Neuronal stem cell (in vitro differentiated cells): ENCODE measurements around the gene CFAP61.

Experiments used
- DNase-seq: peaks from one replicate; pipeline ENCODE4 v3.0.0-alpha.2; 2013; ENCODE audit warnings: low spot score
- H2AFZ ChIP-seq: one replicate; pipeline ENCODE4 v1.6.1; 2013; ENCODE audit warnings: mild to moderate bottlenecking, low read length, inconsistent platforms
- H2AK5ac ChIP-seq: 2 replicates; pipeline ENCODE4 v1.6.1; 2013; ENCODE audit warnings: low read depth, mild to moderate bottlenecking, inconsistent platforms, low read length, moderate library complexity, mixed read lengths
- H2BK120ac ChIP-seq: 2 replicates; pipeline ENCODE4 v1.6.1; 2013; ENCODE audit warnings: low read depth, mild to moderate bottlenecking, inconsistent platforms, low read length, moderate library complexity, mixed read lengths
- H2BK12ac ChIP-seq: one replicate; pipeline ENCODE4 v1.6.1; 2013; ENCODE audit warnings: low read length, inconsistent platforms
- H2BK15ac ChIP-seq: 2 replicates; pipeline ENCODE4 v1.6.1; 2013; ENCODE audit warnings: mild to moderate bottlenecking, low read length, inconsistent platforms, mixed read lengths
- H2BK5ac ChIP-seq: one replicate; pipeline ENCODE4 v1.6.1; 2013; ENCODE audit warnings: inconsistent platforms, mild to moderate bottlenecking, low read length, moderate library complexity
- H3K14ac ChIP-seq: one replicate; pipeline ENCODE4 v1.6.1; 2013; ENCODE audit warnings: low read length, inconsistent platforms
- H3K18ac ChIP-seq: 2 replicates; pipeline ENCODE4 v1.6.1; 2013; ENCODE audit warnings: low read length, inconsistent platforms
- H3K23ac ChIP-seq: 2 replicates; pipeline ENCODE4 v1.6.1; 2013; ENCODE audit warnings: low read depth, mild to moderate bottlenecking, mixed read lengths, low read length, inconsistent platforms; ENCODE audit not compliant: poor library complexity
- H3K27ac ChIP-seq: replicated peaks from 3 replicates; pipeline ENCODE4 v1.5.1; 2013; ENCODE audit warnings: low read length, inconsistent platforms
- H3K27me3 ChIP-seq, 3 experiments: 2 replicates each; pipeline ENCODE4 v1.6.1; 2013; ENCODE audit warnings: low read length in 3 of 3, mild to moderate bottlenecking in 2 of 3, inconsistent platforms in 1 of 3, low read depth in 1 of 3, mixed read lengths in 1 of 3, moderate library complexity in 1 of 3; ENCODE audit not compliant: control insufficient read depth in 3 of 3, insufficient read depth in 3 of 3
- H3K36me3 ChIP-seq, 2 donors: replicated peaks in 1 of 2; 2 replicates each; pipeline ENCODE4 v1.6.1; 2013; ENCODE audit warnings: low read length in 2 of 2; ENCODE audit not compliant: control insufficient read depth in 2 of 2, insufficient read depth in 2 of 2
- H3K4ac ChIP-seq: 2 replicates; pipeline ENCODE4 v1.6.1; 2013; ENCODE audit warnings: inconsistent platforms, mild to moderate bottlenecking, low read length, moderate library complexity
- H3K4me1 ChIP-seq, 2 donors: 1 replicate in 1 of 2; 2 replicates in 1 of 2; pipeline ENCODE4 v1.6.1; 2013; ENCODE audit warnings: low read length in 2 of 2, low read depth in 1 of 2; ENCODE audit not compliant: control insufficient read depth in 2 of 2, insufficient read depth in 1 of 2
- H3K4me2 ChIP-seq: one replicate; pipeline ENCODE4 v1.6.1; 2013; ENCODE audit warnings: mild to moderate bottlenecking, low read length, inconsistent platforms; ENCODE audit not compliant: insufficient read depth, poor library complexity, severe bottlenecking
- H3K4me3 ChIP-seq, 2 donors: 2 replicates each; pipeline ENCODE4 v1.5.1; 2013; ENCODE audit warnings: low read length in 2 of 2, mild to moderate bottlenecking in 2 of 2, inconsistent platforms in 1 of 2, moderate library complexity in 1 of 2
- H3K79me1 ChIP-seq: one replicate; pipeline ENCODE4 v1.6.1; 2013; ENCODE audit warnings: low read depth, mild to moderate bottlenecking, inconsistent platforms, low read length, moderate library complexity
- H3K9ac ChIP-seq: one replicate; pipeline ENCODE4 v1.6.1; 2013; ENCODE audit warnings: mild to moderate bottlenecking, low read depth, low read length, inconsistent platforms; ENCODE audit not compliant: poor library complexity
- H3K9me3 ChIP-seq, 2 donors: replicated peaks in 1 of 2; 2 replicates each; pipeline versions ENCODE3 to v1.6.1; 2013; ENCODE audit warnings: low read length in 2 of 2, mild to moderate bottlenecking in 2 of 2, inconsistent platforms in 1 of 2, low read depth in 1 of 2, mixed read lengths in 1 of 2, moderate library complexity in 1 of 2; ENCODE audit not compliant: control insufficient read depth in 2 of 2, insufficient read depth in 1 of 2
- H4K8ac ChIP-seq: one replicate; pipeline ENCODE4 v1.6.1; 2013; ENCODE audit warnings: low read depth, mild to moderate bottlenecking, inconsistent platforms, low read length, moderate library complexity
- H4K91ac ChIP-seq: one replicate; pipeline ENCODE4 v1.6.1; 2013; ENCODE audit warnings: low read length, low read depth, mild to moderate bottlenecking, inconsistent platforms; ENCODE audit not compliant: poor library complexity
- WGBS, 2 donors: extraction: QIAGEN DNeasy Blood & Tissue Kit; methylation state at CpG; one replicate each; pipeline ENCODE4 v1.1.7; 2013; ENCODE audit warnings: missing lambda C conversion rate in 2 of 2, mixed read lengths in 1 of 2; ENCODE audit not compliant: insufficient read length in 2 of 2, insufficient replicate concordance in 1 of 2; ENCODE audit errors: extremely low coverage in 2 of 2; 5-methylcytosine and 5-hydroxymethylcytosine counted together

CFAP61 gene

GRCh38 chr20:20005342-20005741 is 47.0 kb upstream of the CFAP61 start:
- H3K14ac ChIP-seq = no peak overlapping the region
- H3K9me3 ChIP-seq = no peaks in the 10 kb centered on the region
- DNase-seq = no peak
- no peak overlapping the region for H2BK12ac ChIP-seq
- H4K8ac ChIP-seq = no peak overlapping the region
- no peak overlapping the region for H3K9ac ChIP-seq
- H2AK5ac ChIP-seq = no peak overlapping the region
- H2BK15ac ChIP-seq = no peak overlapping the region
- WGBS, 2 donors = no CpG with 5 or more reads among the region's 7 CpGs
- no peaks in the 10 kb centered on the region for H3K27me3 ChIP-seq
- H2AFZ ChIP-seq = no peak overlapping the region
- no peaks in the 10 kb centered on the region for H3K79me1 ChIP-seq
- H3K36me3 ChIP-seq = peaks cover 0 to 7% of the 10 kb centered on the region in 2 donors
- H2BK120ac ChIP-seq = no peak overlapping the region
- no peak overlapping the region for H3K18ac ChIP-seq
- no peak overlapping the region for H3K4ac ChIP-seq
- H3K4me1 ChIP-seq = peaks cover 3 to 6% of the 10 kb centered on the region in 2 donors
- no peak overlapping the region for H4K91ac ChIP-seq
- no peak overlapping the region for H3K4me2 ChIP-seq
- no peak overlapping the region for H2BK5ac ChIP-seq
- H3K23ac ChIP-seq = no peak overlapping the region
- H3K4me3 ChIP-seq = no peak overlapping the region
- H3K27ac ChIP-seq = no peak overlapping the region

- H3K9me3 ChIP-seq = no peaks in the 10 kb centered on the region
- H3K23ac ChIP-seq = no peak overlapping the region
- H2BK12ac ChIP-seq = no peak overlapping the region
- no peak overlapping the region for H2BK15ac ChIP-seq
- no peak overlapping the region for H3K18ac ChIP-seq
- WGBS, 2 donors = no CpG with 5 or more reads among the region's 14 CpGs
- no peaks in the 10 kb centered on the region for H3K27me3 ChIP-seq
- no peak overlapping the region for H2BK120ac ChIP-seq
- no peak for DNase-seq
- no peak overlapping the region for H2AK5ac ChIP-seq
- no peak overlapping the region for H4K91ac ChIP-seq
- H4K8ac ChIP-seq = no peak overlapping the region
- H3K4me1 ChIP-seq = peaks cover 0 to 6% of the 10 kb centered on the region in 2 donors
- no peak overlapping the region for H3K4me2 ChIP-seq
- H3K9ac ChIP-seq = peak overlapping the region; percentile 70
- peak overlapping the region; percentile 46 for H2AFZ ChIP-seq
- no peaks in the 10 kb centered on the region for H3K79me1 ChIP-seq
- no peak overlapping the region for H3K14ac ChIP-seq
- H3K27ac ChIP-seq = no peak overlapping the region
- H3K4me3 ChIP-seq = no peak overlapping the region
- H3K36me3 ChIP-seq = no peaks in the 10 kb centered on the region
- no peak overlapping the region for H3K4ac ChIP-seq
- H2BK5ac ChIP-seq = no peak overlapping the region
These were observed 42.5 kb upstream of the CFAP61 start for GRCh38 chr20:20009784-20010253.

- WGBS, 2 donors = no CpG with 5 or more reads among the region's 4 CpGs
- Histone ChIP-seq H4K8ac (no peak overlapping the region), H3K14ac (no peak overlapping the region), H3K9ac (no peak overlapping the region), H3K4me1 (peaks cover 0 to 3% of the 10 kb centered on the region in 2 donors), H3K9me3 (no peaks in the 10 kb centered on the region), H2BK12ac (no peak overlapping the region), H3K79me1 (no peaks in the 10 kb centered on the region), H3K18ac (no peak overlapping the region), H3K4ac (no peak overlapping the region), H2BK15ac (no peak overlapping the region), H3K36me3 (no peaks in the 10 kb centered on the region), H2BK5ac (no peak overlapping the region), H3K4me2 (no peak overlapping the region), H4K91ac (no peak overlapping the region), H2AK5ac (no peak overlapping the region), H3K27ac (no peak overlapping the region), H2AFZ (no peak overlapping the region), H3K23ac (no peak overlapping the region), H3K4me3 (no peak overlapping the region), H2BK120ac (no peak overlapping the region), H3K27me3 (no peaks in the 10 kb centered on the region)
- no peak for DNase-seq
These were observed 41.5 kb upstream of the CFAP61 start for GRCh38 chr20:20010639-20011500.

- Histone ChIP-seq H2BK12ac (no peak overlapping the region), H3K4me2 (no peak overlapping the region), H2BK15ac (no peak overlapping the region), H4K8ac (no peak overlapping the region), H3K27me3 (no peaks in the 10 kb centered on the region), H3K79me1 (peaks cover 5% of the 10 kb centered on the region), H3K27ac (no peak overlapping the region), H4K91ac (no peak overlapping the region), H3K18ac (no peak overlapping the region), H3K23ac (no peak overlapping the region), H3K4me1 (peaks cover 0 to 3% of the 10 kb centered on the region in 2 donors), H3K9ac (no peak overlapping the region), H3K4ac (no peak overlapping the region), H3K14ac (no peak overlapping the region), H2AFZ (peak overlapping the region; percentile 66), H3K36me3 (no peaks in the 10 kb centered on the region), H2BK5ac (no peak overlapping the region), H2AK5ac (no peak overlapping the region), H3K9me3 (no peaks in the 10 kb centered on the region), H3K4me3 (no peak overlapping the region), H2BK120ac (no peak overlapping the region)
- WGBS, 2 donors = no CpG with 5 or more reads among the region's 2 CpGs
- no peak for DNase-seq
These were observed 39.8 kb upstream of the CFAP61 start for GRCh38 chr20:20012541-20012940.
